ENCODE results near the gene MFSD1. TPM values are rescaled to one million over a fixed set of nuclear protein-coding genes. Genes with fewer than 3 reads are reported as not detected.

The MFSD1 gene
- total RNA-seq, 4 donors from 2014 or later, result 9.2 to 86.6 (median 64.0) TPM

DNA sequence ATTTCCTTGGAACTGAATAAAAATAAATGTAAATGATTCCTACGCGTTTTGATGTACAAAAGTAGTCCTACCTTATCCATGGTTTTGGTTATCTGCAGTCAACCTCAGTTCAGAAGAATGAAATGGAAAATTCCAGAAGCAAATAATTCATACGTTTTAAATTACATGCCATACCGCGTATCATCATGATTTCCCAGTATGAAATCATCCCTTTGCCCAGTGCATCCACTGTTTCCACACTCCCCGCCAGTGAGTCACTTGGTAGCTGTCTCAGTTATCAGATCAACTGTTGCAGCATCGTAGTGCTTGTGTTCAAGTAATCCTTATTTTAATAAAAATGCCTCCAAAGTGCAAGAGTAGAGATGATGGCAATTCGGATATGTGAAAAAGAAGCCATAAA lies 9.1 kb upstream of the MFSD1 start:
- Histone ChIP-seq H3K4me3 (no peak overlapping the region), H3K27me3 (no peaks in the 10 kb centered on the region), H3K9me3 (peaks cover 5 to 6% of the 10 kb centered on the region in 2 donors), H3K4me1 (peaks cover 0 to 11% (median 4%) of the 10 kb centered on the region in 4 donors), H3K27ac (no peak overlapping the region), H3K36me3 (no peaks in the 10 kb centered on the region)
- DNase-seq, result no peak
- intact Hi-C loops (cut with DNase I; ENCODE audit: low total_unique reads), result loop anchor here (2.0 kb wide), 1 partner anchor 66 kb away; no protein-coding TSS in a partner anchor
- 68 to 86% methylated on average over 8 of the region's 8 CpGs for WGBS, 2 donors (ENCODE audit: low coverage in 1 of 2)
- in situ Hi-C loops (cut with MboI; ENCODE audit: low pct_ligation_motif_present in 1 of 4, low pct_unique_long_range_greater_than_20kb in 1 of 4, low sequenced_read_pairs in 3 of 4), result loop anchor here (5.0 to 25.0 kb wide), 7 partner anchors 65 to 255 kb away; no protein-coding TSS in a partner anchor
- TF ChIP-seq EP300 (IDR thresholded peaks at IDR 0.05; ENCODE audit: low read depth), result no peak
- TF ChIP-seq, protein P1, sequence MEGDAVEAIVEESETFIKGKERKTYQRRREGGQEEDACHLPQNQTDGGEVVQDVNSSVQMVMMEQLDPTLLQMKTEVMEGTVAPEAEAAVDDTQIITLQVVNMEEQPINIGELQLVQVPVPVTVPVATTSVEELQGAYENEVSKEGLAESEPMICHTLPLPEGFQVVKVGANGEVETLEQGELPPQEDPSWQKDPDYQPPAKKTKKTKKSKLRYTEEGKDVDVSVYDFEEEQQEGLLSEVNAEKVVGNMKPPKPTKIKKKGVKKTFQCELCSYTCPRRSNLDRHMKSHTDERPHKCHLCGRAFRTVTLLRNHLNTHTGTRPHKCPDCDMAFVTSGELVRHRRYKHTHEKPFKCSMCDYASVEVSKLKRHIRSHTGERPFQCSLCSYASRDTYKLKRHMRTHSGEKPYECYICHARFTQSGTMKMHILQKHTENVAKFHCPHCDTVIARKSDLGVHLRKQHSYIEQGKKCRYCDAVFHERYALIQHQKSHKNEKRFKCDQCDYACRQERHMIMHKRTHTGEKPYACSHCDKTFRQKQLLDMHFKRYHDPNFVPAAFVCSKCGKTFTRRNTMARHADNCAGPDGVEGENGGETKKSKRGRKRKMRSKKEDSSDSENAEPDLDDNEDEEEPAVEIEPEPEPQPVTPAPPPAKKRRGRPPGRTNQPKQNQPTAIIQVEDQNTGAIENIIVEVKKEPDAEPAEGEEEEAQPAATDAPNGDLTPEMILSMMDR (IDR thresholded peaks at IDR 0.05), result no peak
- no peak for TF ChIP-seq POLR2AphosphoS5 (IDR thresholded peaks at IDR 0.05)
- TF ChIP-seq POLR2A (IDR thresholded peaks at IDR 0.05), result no peak

GRCh38 chr3:158794206-158794605 lies 7.6 kb upstream of the MFSD1 start:
- Histone ChIP-seq H3K27me3 (no peaks in the 10 kb centered on the region), H3K9me3 (peaks cover 5 to 6% of the 10 kb centered on the region in 2 donors), H3K4me1 (peaks cover 0 to 8% (median 4%) of the 10 kb centered on the region in 4 donors), H3K4me3 (no peak overlapping the region), H3K36me3 (no peaks in the 10 kb centered on the region), H3K27ac (no peak overlapping the region)
- DNase-seq, result no peak
- in situ Hi-C loops (cut with MboI; ENCODE audit: low pct_ligation_motif_present in 1 of 4, low pct_unique_long_range_greater_than_20kb in 1 of 4, low sequenced_read_pairs in 3 of 4) (loop anchor here (5.0 to 25.0 kb wide), 7 partner anchors 67 to 257 kb away; no protein-coding TSS in a partner anchor), intact Hi-C loops (cut with DNase I; ENCODE audit: low total_unique reads) (no loop called here)
- 88 to 90% methylated on average over 2 of the region's 2 CpGs for WGBS, 2 donors (ENCODE audit: low coverage in 1 of 2)
- TF ChIP-seq POLR2A (IDR thresholded peaks at IDR 0.05), result no peak
- TF ChIP-seq EP300 (IDR thresholded peaks at IDR 0.05; ENCODE audit: low read depth), result no peak
- TF ChIP-seq, protein P1 (IDR thresholded peaks at IDR 0.05), result no peak
- TF ChIP-seq POLR2AphosphoS5 (IDR thresholded peaks at IDR 0.05), result no peak

DNA sequence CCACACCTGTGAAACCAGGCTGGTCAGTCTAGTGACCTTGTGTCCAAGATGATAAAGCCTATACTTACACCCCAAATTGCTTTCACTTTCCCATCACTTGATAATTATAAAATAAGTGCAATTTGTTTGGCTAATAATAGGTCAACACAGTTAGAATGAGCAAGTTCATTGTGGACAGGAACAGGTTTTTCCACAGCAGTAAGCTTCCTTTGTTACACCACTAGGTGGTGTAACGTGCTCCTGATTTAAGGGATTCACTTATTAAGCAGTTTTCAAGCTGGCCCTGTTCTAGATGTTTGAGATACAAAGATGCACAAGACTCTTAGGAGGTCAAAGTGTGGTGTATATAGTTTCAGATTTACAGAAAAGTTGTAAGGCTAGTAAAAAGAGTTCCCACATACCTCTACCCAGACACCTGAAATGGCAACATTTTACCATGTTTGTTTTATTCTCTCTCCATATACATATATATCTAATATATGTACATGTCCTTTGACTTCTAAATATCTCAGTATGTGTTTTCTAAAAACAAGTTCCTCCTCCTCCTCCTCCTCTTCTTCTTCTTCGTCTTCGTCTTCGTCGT lies 6.8 kb upstream of the MFSD1 start:
- Histone ChIP-seq H3K36me3 (no peaks in the 10 kb centered on the region), H3K9me3 (peaks cover 5 to 6% of the 10 kb centered on the region in 2 donors), H3K4me1 (peaks cover 0 to 8% (median 4%) of the 10 kb centered on the region in 4 donors), H3K4me3 (no peak overlapping the region), H3K27ac (no peak overlapping the region), H3K27me3 (no peaks in the 10 kb centered on the region)
- DNase-seq, result no peak
- intact Hi-C loops (cut with DNase I; ENCODE audit: low total_unique reads), result no loop called here
- 0 to 72% methylated on average over 1 to 5 of the region's 5 CpGs for WGBS, 2 donors (ENCODE audit: low coverage in 1 of 2)
- TF ChIP-seq EP300 (IDR thresholded peaks at IDR 0.05; ENCODE audit: low read depth), result no peak
- TF ChIP-seq POLR2A (IDR thresholded peaks at IDR 0.05), result no peak
- TF ChIP-seq, protein P1 (IDR thresholded peaks at IDR 0.05), result peak; percentile 39 to 54 (median 53)
- in situ Hi-C loops (cut with MboI; ENCODE audit: low pct_ligation_motif_present in 1 of 4, low pct_unique_long_range_greater_than_20kb in 1 of 4, low sequenced_read_pairs in 3 of 4), result loop anchor here (5.0 to 25.0 kb wide), 7 partner anchors 68 to 258 kb away; no protein-coding TSS in a partner anchor

DNA sequence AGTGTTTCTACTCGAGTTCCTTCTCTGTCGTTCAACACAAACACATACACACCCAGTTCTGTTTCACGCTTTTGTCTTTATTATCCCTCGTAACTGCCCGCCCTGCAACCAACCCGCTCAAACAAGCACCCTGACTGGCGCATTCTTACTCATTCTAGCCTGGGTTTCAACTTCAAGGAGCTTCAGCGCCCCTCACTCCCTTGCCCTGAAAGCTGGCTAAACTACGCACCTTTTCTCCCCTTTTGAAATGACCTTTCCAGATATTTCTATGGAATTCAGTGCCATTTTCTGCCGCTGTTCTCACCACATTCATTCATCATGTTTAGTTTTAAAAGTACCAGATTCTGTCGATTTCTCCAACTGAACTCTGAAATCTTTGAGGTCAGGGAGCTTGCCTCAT lies 653 bp upstream of the MFSD1 start:
- no peaks in the 10 kb centered on the region for H3K36me3 ChIP-seq
- peak overlapping the region; percentile 48 to 95 (median 75) for H3K4me3 ChIP-seq
- no peaks in the 10 kb centered on the region for H3K27me3 ChIP-seq
- peak overlapping the region; percentile 87 to 95 (median 90) for H3K27ac ChIP-seq
- in situ Hi-C loops (cut with MboI; ENCODE audit: low pct_ligation_motif_present in 1 of 4, low pct_unique_long_range_greater_than_20kb in 1 of 4, low sequenced_read_pairs in 3 of 4), result no loop called here
- peak; percentile 58 for DNase-seq
- H3K4me1 ChIP-seq, result peaks cover 9 to 34% (median 20%) of the 10 kb centered on the region in 4 donors
- intact Hi-C loops (cut with DNase I; ENCODE audit: low total_unique reads), result no loop called here
- no peaks in the 10 kb centered on the region for H3K9me3 ChIP-seq
- TF ChIP-seq, protein P1 (IDR thresholded peaks at IDR 0.05), result no peak
- no peak for TF ChIP-seq POLR2A (IDR thresholded peaks at IDR 0.05)
- TF ChIP-seq POLR2AphosphoS5 (IDR thresholded peaks at IDR 0.05), result no peak
- TF ChIP-seq EP300 (IDR thresholded peaks at IDR 0.05; ENCODE audit: low read depth), result no peak
- WGBS, 2 donors (ENCODE audit: low coverage in 1 of 2), result 2 to 29% methylated on average over 11 of the region's 11 CpGs

Measured in transverse colon (tissue), 4 donors.